Cardiac muscle cell (in vitro differentiated cells and primary cell): Measurements from ENCODE around the gene LEAP2. TPM values are rescaled to one million over a fixed set of nuclear protein-coding genes. Genes with fewer than 3 reads are reported as not detected.

ENCODE experiments used
- DNase-seq, 2 donors: peaks; one replicate each; pipeline versions ENCODE4 v3.0.0 to v3.0.0-alpha.2; 2010 to 2017; ENCODE audit warnings: low read depth in 1 of 2, low spot score in 1 of 2
- H3K27ac ChIP-seq: fragments of 200-600 bp; sonication (generic); 2 replicates; pipeline ENCODE4 v1.5.1; 2016
- H3K27me3 ChIP-seq: fragments of 200-600 bp; sonication (generic); 2 replicates; pipeline ENCODE4 v1.6.0; 2016; ENCODE audit warnings: control low read depth
- H3K36me3 ChIP-seq: fragments of 200-600 bp; sonication (generic); 2 replicates; pipeline ENCODE4 v1.5.1; 2016; ENCODE audit warnings: control low read depth
- H3K4me1 ChIP-seq: fragments of 200-600 bp; sonication (generic); 2 replicates; pipeline ENCODE4 v1.8.1; 2017; ENCODE audit warnings: low read depth, mild to moderate bottlenecking, mixed run types
- H3K4me3 ChIP-seq: fragments of 200-600 bp; sonication (generic); 2 replicates; pipeline ENCODE4 v1.5.1; 2016; ENCODE audit warnings: mild to moderate bottlenecking
- H3K9me3 ChIP-seq: fragments of 200-600 bp; sonication (generic); 2 replicates; pipeline ENCODE4 v1.5.1; 2017; ENCODE audit warnings: low read depth, mild to moderate bottlenecking, control low read depth
- CTCF ChIP-seq: IDR thresholded peaks from 2 replicates; pipeline ENCODE4 v1.5.1; 2012; ENCODE audit warnings: low read depth, mild to moderate bottlenecking, low read length
- polyA plus RNA-seq: library from polyadenylated mRNA; unstranded; fragments of >200 nt; fragmentation: Nextera tagmentation; extraction: Ambion mirVana; gene quantifications from 2 replicates; pipeline ENCODE4 v1.2.1, GENCODE V29; 2016
- total RNA-seq: library from RNA; depleted of rRNA; stranded (reverse); fragments of >200 nt; gene quantifications from 2 replicates; pipeline ENCODE4 v1.2.3, GENCODE V29; 2016

The LEAP2 gene
- total and polyA plus RNA-seq, 2 experiments from 2014 or later, result 1.5 to 3.1 TPM

- H3K4me3 ChIP-seq, result no peak overlapping the region
- no peak for DNase-seq
- no peak for TF ChIP-seq CTCF
- peaks cover 51% of the 10 kb centered on the region for H3K27me3 ChIP-seq
- no peaks in the 10 kb centered on the region for H3K9me3 ChIP-seq
- H3K36me3 ChIP-seq, result no peaks in the 10 kb centered on the region
- no peaks in the 10 kb centered on the region for H3K4me1 ChIP-seq
- no peak overlapping the region for H3K27ac ChIP-seq
Observed at GRCh38 chr5:132831095-132831860, 42.2 kb upstream of the LEAP2 start.

GRCh38 chr5:132832612-132833011 is 40.9 kb upstream of the LEAP2 start:
- H3K4me1 ChIP-seq, result no peaks in the 10 kb centered on the region
- H3K4me3 ChIP-seq, result no peak overlapping the region
- no peak for DNase-seq
- H3K36me3 ChIP-seq, result no peaks in the 10 kb centered on the region
- TF ChIP-seq CTCF, result no peak
- peaks cover 38% of the 10 kb centered on the region for H3K27me3 ChIP-seq
- H3K9me3 ChIP-seq, result no peaks in the 10 kb centered on the region
- H3K27ac ChIP-seq, result no peak overlapping the region

GRCh38 chr5:132834057-132834456 is 39.4 kb upstream of the LEAP2 start:
- no peaks in the 10 kb centered on the region for H3K9me3 ChIP-seq
- H3K4me3 ChIP-seq, result no peak overlapping the region
- H3K4me1 ChIP-seq, result no peaks in the 10 kb centered on the region
- TF ChIP-seq CTCF, result no peak
- no peak for DNase-seq
- no peak overlapping the region for H3K27ac ChIP-seq
- H3K27me3 ChIP-seq, result peaks cover 23% of the 10 kb centered on the region
- no peaks in the 10 kb centered on the region for H3K36me3 ChIP-seq

GRCh38 chr5:132836852-132837251 is 36.6 kb upstream of the LEAP2 start:
- Histone ChIP-seq H3K4me3 (no peak overlapping the region), H3K4me1 (no peaks in the 10 kb centered on the region), H3K27ac (no peak overlapping the region), H3K36me3 (no peaks in the 10 kb centered on the region), H3K27me3 (peaks cover 4% of the 10 kb centered on the region), H3K9me3 (no peaks in the 10 kb centered on the region)
- no peak for TF ChIP-seq CTCF
- DNase-seq, result no peak

- Histone ChIP-seq H3K4me1 (no peaks in the 10 kb centered on the region), H3K27ac (no peak overlapping the region), H3K36me3 (no peaks in the 10 kb centered on the region), H3K4me3 (no peak overlapping the region), H3K27me3 (peaks cover 2% of the 10 kb centered on the region), H3K9me3 (no peaks in the 10 kb centered on the region)
- no peak for TF ChIP-seq CTCF
- no peak for DNase-seq
Observed at GRCh38 chr5:132837868-132838267, 35.6 kb upstream of the LEAP2 start.
